Measurements from ENCODE around the gene MED10. TPM values are rescaled to one million over a fixed set of nuclear protein-coding genes. Genes with fewer than 3 reads are reported as not detected.

Gene MED10
- total and polyA plus RNA-seq, 9 of the 15 experiments (the other 6 are each of a cell fraction or from before 2014, with no cell fraction given), result 23.8 to 83.4 (median 58.8) TPM

DNA sequence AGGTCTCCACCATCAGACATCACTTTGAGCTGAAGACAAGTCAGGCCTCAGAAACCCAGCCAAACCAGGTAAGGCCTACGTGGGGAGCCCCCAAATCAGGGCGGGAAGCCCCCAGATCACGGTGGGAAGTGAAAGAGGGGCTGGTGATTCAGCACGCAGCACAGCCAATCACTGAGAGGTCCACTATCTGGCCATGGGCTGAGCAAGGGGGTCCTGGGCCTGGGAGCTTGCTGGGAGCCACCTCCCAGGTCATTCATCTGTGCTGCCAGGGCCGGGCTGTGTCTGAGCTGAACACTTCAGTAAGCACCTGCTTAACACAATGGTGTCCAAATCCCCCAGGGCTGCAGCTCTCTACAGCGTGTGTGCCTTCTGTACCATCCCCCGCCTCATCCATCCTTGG, 15.5 kb downstream of the MED10 start:
- WGBS (ENCODE audit: insufficient coverage, low coverage, missing lambda C conversion rate), result 7% methylated on average over 7 of the region's 7 CpGs
- FAIRE-seq (no peak), ATAC-seq (no peak), DNase-seq (ENCODE audit: extremely low read depth in 1 of 4, low spot score in 3 of 4) (no peak)
- no peak overlapping the region for H3K9ac ChIP-seq (ENCODE audit: insufficient read depth in 1 of 2, low read depth in 2 of 2, low read length in 2 of 2)
- no peak overlapping the region for H3K4me2 ChIP-seq (ENCODE audit: insufficient read depth, low read length)
- H4K20me1 ChIP-seq (replicated peaks; ENCODE audit: control insufficient read depth, insufficient read depth, low read length), result peaks cover 5% of the 10 kb centered on the region; the same call in 1 of the 2 replicates
- no peaks in the 10 kb centered on the region for H3K9me1 ChIP-seq (ENCODE audit: control insufficient read depth, insufficient read depth, low read length)
- H3K27ac ChIP-seq (ENCODE audit: extremely low read depth, low read depth, low read length), result no peak overlapping the region
- H3K9me3 ChIP-seq (replicated peaks; ENCODE audit: control insufficient read depth, insufficient read depth, low read depth, low read length), result no peaks in the 10 kb centered on the region
- no peaks in the 10 kb centered on the region for H3K79me2 ChIP-seq (ENCODE audit: control insufficient read depth, insufficient read depth, low read length)
- no peaks in the 10 kb centered on the region for H3K4me1 ChIP-seq (replicated peaks in 1 of 2; ENCODE audit: control insufficient read depth in 2 of 2, insufficient read depth in 2 of 2, low read length in 2 of 2)
- POLR2A ChIA-PET, result interaction anchor here (0.6 kb wide), 1 partner anchor 66 kb away, joined by 3 read pairs; no protein-coding TSS in a partner anchor
- CTCF ChIA-PET (ENCODE audit: low intra/inter-chr PET ratio), result no interaction called here
- no peak overlapping the region for H2AFZ ChIP-seq (ENCODE audit: low read depth, low read length)
- intact Hi-C loops (cut with micrococcal nuclease), result no loop called here
- H3K27me3 ChIP-seq (ENCODE audit: control insufficient read depth in 2 of 2, insufficient read depth in 2 of 2, low read length in 2 of 2), result peaks cover 28 to 51% of the 10 kb centered on the region in 2 experiments
- H3K36me3 ChIP-seq (ENCODE audit: control insufficient read depth, insufficient read depth, low read length), result no peaks in the 10 kb centered on the region
- no TSS peak for BruUV-seq (replicated peaks)
- no peak overlapping the region for H3K4me3 ChIP-seq
- in situ Hi-C loops (cut with MboI), result no loop called here
- TF ChIP-seq, protein P1, sequence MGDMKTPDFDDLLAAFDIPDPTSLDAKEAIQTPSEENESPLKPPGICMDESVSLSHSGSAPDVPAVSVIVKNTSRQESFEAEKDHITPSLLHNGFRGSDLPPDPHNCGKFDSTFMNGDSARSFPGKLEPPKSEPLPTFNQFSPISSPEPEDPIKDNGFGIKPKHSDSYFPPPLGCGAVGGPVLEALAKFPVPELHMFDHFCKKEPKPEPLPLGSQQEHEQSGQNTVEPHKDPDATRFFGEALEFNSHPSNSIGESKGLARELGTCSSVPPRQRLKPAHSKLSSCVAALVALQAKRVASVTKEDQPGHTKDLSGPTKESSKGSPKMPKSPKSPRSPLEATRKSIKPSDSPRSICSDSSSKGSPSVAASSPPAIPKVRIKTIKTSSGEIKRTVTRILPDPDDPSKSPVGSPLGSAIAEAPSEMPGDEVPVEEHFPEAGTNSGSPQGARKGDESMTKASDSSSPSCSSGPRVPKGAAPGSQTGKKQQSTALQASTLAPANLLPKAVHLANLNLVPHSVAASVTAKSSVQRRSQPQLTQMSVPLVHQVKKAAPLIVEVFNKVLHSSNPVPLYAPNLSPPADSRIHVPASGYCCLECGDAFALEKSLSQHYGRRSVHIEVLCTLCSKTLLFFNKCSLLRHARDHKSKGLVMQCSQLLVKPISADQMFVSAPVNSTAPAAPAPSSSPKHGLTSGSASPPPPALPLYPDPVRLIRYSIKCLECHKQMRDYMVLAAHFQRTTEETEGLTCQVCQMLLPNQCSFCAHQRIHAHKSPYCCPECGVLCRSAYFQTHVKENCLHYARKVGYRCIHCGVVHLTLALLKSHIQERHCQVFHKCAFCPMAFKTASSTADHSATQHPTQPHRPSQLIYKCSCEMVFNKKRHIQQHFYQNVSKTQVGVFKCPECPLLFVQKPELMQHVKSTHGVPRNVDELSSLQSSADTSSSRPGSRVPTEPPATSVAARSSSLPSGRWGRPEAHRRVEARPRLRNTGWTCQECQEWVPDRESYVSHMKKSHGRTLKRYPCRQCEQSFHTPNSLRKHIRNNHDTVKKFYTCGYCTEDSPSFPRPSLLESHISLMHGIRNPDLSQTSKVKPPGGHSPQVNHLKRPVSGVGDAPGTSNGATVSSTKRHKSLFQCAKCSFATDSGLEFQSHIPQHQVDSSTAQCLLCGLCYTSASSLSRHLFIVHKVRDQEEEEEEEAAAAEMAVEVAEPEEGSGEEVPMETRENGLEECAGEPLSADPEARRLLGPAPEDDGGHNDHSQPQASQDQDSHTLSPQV (IDR thresholded peaks at IDR 0.05), result no peak
- TF ChIP-seq RHOXF2B (CRISPR knock-in tag; conservative IDR thresholded peaks at IDR 0.05), result no peak

Data from K562 (cell line).